ENCODE measurements around the gene ST8SIA2.

Gene ST8SIA2

GRCh38 chr15:92416557-92416956 is 22.9 kb downstream of the ST8SIA2 start:
- Histone ChIP-seq H3K36me3 (peaks cover 8% of the 10 kb centered on the region), H3K4me1 (no peaks in the 10 kb centered on the region; the same call in 1 of the 2 replicates), H3K4me3 (ENCODE audit: low read depth, low read length) (no peak overlapping the region), H3K9me3 (no peaks in the 10 kb centered on the region), H3K27me3 (no peaks in the 10 kb centered on the region)
- no peak for DNase-seq
- TF ChIP-seq, protein P1, sequence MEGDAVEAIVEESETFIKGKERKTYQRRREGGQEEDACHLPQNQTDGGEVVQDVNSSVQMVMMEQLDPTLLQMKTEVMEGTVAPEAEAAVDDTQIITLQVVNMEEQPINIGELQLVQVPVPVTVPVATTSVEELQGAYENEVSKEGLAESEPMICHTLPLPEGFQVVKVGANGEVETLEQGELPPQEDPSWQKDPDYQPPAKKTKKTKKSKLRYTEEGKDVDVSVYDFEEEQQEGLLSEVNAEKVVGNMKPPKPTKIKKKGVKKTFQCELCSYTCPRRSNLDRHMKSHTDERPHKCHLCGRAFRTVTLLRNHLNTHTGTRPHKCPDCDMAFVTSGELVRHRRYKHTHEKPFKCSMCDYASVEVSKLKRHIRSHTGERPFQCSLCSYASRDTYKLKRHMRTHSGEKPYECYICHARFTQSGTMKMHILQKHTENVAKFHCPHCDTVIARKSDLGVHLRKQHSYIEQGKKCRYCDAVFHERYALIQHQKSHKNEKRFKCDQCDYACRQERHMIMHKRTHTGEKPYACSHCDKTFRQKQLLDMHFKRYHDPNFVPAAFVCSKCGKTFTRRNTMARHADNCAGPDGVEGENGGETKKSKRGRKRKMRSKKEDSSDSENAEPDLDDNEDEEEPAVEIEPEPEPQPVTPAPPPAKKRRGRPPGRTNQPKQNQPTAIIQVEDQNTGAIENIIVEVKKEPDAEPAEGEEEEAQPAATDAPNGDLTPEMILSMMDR (IDR thresholded peaks at IDR 0.05; ENCODE audit: low read depth, low read length): no peak

- no peak overlapping the region for H3K4me3 ChIP-seq (ENCODE audit: low read depth, low read length)
- DNase-seq: no peak
- H3K9me3 ChIP-seq: no peaks in the 10 kb centered on the region
- TF ChIP-seq, protein P1 (IDR thresholded peaks at IDR 0.05; ENCODE audit: low read depth, low read length): no peak
- no peaks in the 10 kb centered on the region; the same call in 1 of the 2 replicates for H3K4me1 ChIP-seq
- H3K36me3 ChIP-seq: peaks cover 11% of the 10 kb centered on the region
- no peaks in the 10 kb centered on the region for H3K27me3 ChIP-seq
These were observed 24.0 kb downstream of the ST8SIA2 start for GRCh38 chr15:92417716-92418115.

- Histone ChIP-seq H3K9me3 (no peaks in the 10 kb centered on the region), H3K4me3 (ENCODE audit: low read depth, low read length) (no peak overlapping the region), H3K36me3 (peaks cover 11% of the 10 kb centered on the region), H3K27me3 (no peaks in the 10 kb centered on the region), H3K4me1 (no peaks in the 10 kb centered on the region; the same call in 1 of the 2 replicates)
- DNase-seq: no peak
- TF ChIP-seq, protein P1 (IDR thresholded peaks at IDR 0.05; ENCODE audit: low read depth, low read length): no peak; the same call in 1 of the 2 replicates
These were observed 25.2 kb downstream of the ST8SIA2 start for GRCh38 chr15:92418864-92419263.

DNA sequence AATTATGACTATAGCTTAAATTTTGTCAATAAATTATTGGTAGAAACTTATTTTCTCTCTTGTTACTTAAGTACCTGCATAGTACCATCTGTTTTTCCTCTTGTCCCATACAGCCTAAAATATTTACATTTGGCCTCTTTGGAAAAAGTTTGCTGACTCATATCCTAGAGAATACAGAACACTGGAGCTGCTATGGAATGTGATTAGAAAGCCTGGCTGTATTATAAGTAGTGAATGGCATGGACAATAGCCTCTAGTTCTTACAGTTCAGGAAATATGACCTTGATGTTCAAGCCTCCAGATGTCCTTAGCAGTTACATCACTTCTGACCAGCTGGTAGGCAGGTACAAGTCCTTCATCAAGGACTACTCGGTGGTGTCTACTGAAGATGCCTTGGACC is 28.3 kb downstream of the ST8SIA2 start:
- TF ChIP-seq, protein P1 (IDR thresholded peaks at IDR 0.05; ENCODE audit: low read depth, low read length): no peak
- no peaks in the 10 kb centered on the region for H3K4me1 ChIP-seq

DNA sequence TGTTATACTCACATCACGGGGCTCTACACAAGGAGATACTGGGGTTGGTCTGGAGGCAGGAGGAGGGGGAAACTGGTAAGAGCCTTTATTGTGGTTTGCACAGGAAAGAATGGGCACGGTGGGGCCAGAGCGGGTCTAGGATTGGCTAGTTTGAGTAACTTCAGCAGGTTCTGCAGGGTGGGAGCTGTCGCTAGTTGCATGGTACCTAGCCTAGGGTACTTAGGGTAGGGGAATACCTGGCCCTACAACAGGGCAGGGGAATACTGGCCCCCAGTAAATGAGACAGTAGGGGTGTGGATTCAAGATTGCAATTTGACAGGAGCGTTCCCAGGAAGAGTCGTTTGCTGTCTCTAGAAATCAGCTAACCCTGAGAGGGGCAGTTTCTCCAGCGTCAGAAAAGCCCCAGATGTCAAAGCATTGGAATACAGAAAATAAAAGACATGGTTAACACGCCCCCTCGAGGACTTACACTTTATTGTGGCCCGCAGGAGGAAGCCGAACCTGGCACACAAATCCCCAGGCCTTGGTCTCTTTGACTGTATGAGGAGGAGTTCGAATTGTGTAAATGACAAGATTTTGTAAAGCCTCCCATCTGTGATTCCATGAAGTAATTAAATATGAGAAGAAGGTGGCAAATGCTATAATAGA is 32.0 kb downstream of the ST8SIA2 start:
- no peaks in the 10 kb centered on the region for H3K9me3 ChIP-seq
- TF ChIP-seq, protein P1 (IDR thresholded peaks at IDR 0.05; ENCODE audit: low read depth, low read length): no peak
- peaks cover 20% of the 10 kb centered on the region for H3K4me1 ChIP-seq
- DNase-seq: no peak
- H3K36me3 ChIP-seq: peaks cover 2% of the 10 kb centered on the region; the same call in 1 of the 2 replicates
- no peaks in the 10 kb centered on the region for H3K27me3 ChIP-seq
- no peak overlapping the region for H3K4me3 ChIP-seq (ENCODE audit: low read depth, low read length)

More for the DNA sequence above, 28.3 kb downstream of the ST8SIA2 start:
- Histone ChIP-seq H3K36me3 (peaks cover 5% of the 10 kb centered on the region), H3K4me3 (ENCODE audit: low read depth, low read length) (no peak overlapping the region), H3K9me3 (no peaks in the 10 kb centered on the region), H3K27me3 (no peaks in the 10 kb centered on the region)
- DNase-seq: no peak

- TF ChIP-seq, protein P1 (IDR thresholded peaks at IDR 0.05; ENCODE audit: low read depth, low read length): no peak
- H3K4me3 ChIP-seq (ENCODE audit: low read depth, low read length): peak overlapping the region; percentile 27
- H3K36me3 ChIP-seq: peaks cover 10% of the 10 kb centered on the region; the same call in 1 of the 2 replicates
- H3K27me3 ChIP-seq: no peaks in the 10 kb centered on the region
- H3K4me1 ChIP-seq: peaks cover 28% of the 10 kb centered on the region
- no peaks in the 10 kb centered on the region for H3K9me3 ChIP-seq
- peak; percentile 78 for DNase-seq
These were observed 35.8 kb downstream of the ST8SIA2 start for GRCh38 chr15:92429378-92430068.

All from BE2C (cell line).